Measurements from ENCODE around the gene RNF146.
"Not testable (repeated sequence)": the region's sequence is repeated elsewhere in the genome, so short reads cannot be mapped to it uniquely, and the experiment has no call there.

The RNF146 gene, protein sequence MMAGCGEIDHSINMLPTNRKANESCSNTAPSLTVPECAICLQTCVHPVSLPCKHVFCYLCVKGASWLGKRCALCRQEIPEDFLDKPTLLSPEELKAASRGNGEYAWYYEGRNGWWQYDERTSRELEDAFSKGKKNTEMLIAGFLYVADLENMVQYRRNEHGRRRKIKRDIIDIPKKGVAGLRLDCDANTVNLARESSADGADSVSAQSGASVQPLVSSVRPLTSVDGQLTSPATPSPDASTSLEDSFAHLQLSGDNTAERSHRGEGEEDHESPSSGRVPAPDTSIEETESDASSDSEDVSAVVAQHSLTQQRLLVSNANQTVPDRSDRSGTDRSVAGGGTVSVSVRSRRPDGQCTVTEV

GRCh38 chr6:127266178-127266891 lies at the start of gene RNF146:
Gene RNF146, plus strand, starts transcription at chr6:127266864. Its CDS starts 13,475 bp downstream, at chr6:127280339.
- peak; percentile 77 for DNase-seq (ENCODE audit: low read depth, low spot score)

DNA sequence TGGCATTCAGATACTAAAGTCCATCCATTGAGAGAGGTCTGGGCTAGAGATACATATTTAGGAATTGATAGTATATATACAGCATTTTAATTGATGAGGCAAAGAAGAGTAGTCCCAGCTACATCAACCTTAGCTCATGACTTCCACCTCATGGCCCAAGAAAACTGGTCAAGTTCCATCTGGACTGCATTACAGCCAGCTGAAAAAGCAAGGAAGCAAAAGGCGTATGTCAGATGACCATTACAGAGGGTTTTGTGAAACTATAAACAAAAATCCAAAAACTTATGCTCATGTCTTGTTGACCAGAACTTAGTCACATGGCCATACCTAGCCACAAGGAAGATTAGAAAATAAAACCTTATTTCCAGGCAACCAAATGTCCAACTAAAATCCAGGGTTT lies 46.8 kb upstream of the RNF146 start:
- no peak for DNase-seq (ENCODE audit: low read depth, low spot score)

DNA sequence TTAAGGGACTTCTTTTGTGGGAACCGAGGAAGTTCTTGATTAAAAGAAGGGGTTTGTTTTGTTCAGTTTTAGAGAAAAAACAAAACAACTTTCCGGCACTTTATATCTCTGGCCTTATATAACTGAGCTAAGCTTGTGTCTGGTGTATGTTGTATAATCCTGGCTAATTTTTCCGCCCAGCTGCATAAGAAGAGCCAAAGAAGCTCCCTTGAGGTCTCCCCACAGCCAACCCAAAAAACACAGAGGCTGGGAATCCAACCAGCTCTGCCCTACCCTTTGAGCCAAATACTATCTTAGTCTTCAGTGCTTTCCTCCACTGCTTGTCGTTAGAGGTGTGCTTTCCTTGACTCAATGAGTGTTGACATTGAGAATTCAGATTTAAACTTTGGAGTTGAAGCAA lies 45.5 kb upstream of the RNF146 start:
- DNase-seq (ENCODE audit: low read depth, low spot score): no peak

DNA sequence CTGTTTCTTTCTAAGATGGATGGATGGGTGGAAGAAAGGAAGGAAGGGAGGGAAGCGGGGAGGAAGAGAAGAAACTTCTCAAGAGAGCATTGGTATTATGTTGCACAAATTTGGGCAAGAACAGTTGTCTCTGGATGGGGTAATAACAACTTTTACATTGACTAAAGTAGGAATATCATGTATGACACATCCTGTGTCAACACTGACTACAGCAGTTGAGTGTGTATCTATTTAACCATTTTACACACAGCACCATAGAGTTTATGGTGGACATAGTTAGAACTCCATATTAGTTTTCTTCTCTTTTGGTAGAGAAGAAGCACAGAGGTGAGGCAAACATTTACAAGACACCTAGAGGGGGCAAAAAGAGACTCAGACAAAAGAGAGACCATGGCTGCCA lies 44.2 kb upstream of the RNF146 start:
- DNase-seq (ENCODE audit: low read depth, low spot score): no peak

DNA sequence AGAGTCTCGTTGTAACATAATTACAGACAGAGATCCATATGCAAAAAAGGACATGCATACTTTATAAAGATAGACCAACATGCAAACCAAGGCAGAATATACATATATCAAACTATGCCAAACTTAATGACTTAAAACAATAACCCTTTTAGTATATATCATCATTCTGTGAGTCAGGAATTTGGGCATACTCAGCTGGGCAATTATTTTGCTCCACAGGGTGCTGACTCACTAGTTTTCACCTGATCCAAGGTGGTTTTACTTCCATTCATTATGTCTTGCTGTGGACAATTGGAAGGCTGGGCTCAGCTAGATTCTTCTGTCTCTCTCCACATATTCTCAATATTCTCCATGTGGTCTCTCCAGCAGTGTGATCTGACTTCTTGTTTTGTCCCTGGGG lies 41.2 kb upstream of the RNF146 start:
- DNase-seq (ENCODE audit: low read depth, low spot score): no peak

DNA sequence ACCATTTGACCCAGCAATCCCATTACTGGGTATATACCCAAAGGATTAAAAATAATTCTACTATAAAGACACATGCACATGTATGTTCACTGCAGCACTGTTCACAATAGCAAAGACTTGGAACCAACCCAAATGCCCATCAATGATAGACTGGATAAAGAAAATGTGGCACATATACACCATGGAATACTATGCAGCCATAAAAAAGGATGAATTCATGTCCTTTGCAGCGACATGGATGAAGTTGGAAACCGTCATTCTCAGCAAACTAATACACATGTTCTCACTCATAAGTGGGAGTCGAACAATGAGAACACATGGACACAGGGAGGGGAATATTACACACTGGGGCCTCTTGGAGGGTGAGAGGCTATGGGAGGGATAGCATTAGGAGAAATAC lies 32.8 kb upstream of the RNF146 start:
- not testable (repeated sequence) for DNase-seq (ENCODE audit: low read depth, low spot score)

GRCh38 chr6:127243501-127243900 lies 23.2 kb upstream of the RNF146 start:
- no peak for DNase-seq (ENCODE audit: low read depth, low spot score)

DNA sequence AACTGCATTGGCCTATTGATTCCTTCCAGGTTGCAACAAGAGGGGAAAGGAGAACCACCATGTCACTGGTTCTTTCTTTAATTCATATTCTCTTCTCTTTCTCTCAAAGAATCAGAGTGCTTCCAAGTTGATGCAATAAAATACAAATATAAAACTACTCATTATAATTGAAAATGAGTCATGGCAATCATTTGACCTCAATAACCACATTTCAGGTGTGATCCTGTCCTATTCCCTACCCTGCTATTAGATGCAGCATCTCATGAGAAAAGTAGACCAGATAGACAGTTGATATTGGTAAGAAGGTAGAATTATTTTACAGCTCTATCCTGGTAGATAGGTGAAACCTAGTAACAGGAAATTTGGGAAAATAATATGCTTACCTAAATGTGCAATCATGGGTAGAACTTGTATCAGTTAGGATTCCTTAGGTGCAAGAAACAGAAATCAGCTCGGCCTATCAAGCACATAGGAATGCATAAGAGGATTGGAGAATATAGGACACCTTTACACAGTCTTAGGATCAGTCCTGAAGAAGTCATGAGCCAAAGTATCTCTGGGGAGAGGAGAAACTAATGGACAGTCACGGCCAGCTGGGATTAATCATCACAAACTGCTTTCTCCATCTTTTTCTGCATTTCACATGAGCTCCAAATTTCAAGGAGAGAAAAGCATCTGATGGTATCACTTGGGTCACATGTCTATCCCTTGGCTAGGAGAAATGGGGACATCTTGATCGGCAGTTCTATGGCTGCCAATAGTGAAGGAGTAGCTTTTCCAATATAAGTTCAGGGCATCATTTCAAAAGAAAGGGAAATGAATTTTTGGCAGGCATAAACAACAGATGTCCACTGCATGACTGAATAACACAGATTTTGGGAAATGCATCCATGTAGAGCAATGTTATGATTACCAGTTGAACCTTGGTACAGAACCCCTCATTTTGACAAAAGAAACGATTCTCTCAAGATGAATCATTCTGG lies 19.3 kb upstream of the RNF146 start:
- DNase-seq (ENCODE audit: low read depth, low spot score): no peak

DNA sequence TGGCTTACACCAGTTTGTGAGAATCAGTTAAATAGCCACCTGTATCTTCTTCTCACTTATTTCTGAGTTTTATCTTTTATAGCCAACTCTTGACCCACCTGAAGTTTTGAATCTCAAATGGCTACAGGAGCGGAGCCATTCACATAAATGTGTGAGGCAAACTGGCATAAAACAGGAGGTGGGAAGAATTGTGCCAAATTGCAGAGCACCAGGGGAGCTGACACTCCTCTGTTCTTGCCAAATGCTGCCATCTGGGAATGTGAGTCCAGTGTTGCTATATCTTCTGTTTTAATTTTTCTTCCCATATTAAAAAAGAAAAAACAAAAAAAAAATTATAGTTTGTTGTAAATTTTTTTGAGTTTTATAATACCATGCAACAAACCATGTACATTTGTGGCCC lies 17.0 kb upstream of the RNF146 start:
- no peak for DNase-seq (ENCODE audit: low read depth, low spot score)

DNA sequence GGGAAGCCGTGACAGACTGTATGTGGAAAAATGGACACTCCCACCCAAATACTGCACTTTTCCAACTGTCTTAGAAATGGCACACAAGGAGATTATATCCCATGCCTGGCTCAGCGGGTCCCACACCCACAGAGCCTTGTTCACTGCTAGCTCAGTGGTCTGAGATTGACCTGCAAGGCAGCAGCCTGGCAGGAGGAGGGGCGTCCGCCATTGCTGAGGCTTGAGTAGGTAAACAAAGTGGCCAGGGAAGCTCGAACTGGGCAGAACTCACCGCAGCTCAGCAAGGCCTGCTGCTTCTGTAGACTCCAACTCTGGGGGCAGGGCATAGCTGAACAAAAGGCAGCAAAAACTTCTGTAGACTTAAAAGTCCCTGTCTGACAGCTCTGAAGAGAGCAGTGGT lies 11.4 kb upstream of the RNF146 start:
- no peak for DNase-seq (ENCODE audit: low read depth, low spot score)

- no peak for DNase-seq (ENCODE audit: low read depth, low spot score)
These were observed 3.8 kb upstream of the RNF146 start for GRCh38 chr6:127262896-127263295.

DNA sequence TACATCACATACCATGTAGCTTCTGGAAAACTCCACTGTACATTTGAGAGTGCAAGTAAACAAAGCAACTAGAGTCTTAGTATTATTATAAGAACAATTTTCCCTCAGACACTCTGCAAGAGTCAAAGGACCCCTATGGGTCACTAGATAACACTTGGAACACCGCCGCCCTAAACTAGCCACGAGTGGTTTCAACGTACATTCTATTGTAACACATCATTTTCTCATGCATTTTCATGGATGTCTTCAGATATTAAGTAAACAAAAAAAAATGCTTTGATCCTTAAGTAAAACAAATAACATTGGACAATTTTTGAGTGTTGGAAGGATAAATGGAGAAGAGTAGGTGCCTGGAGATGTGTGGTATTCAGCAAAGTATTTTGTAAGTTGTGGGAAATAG lies 3.2 kb upstream of the RNF146 start:
- DNase-seq (ENCODE audit: low read depth, low spot score): no peak

GRCh38 chr6:127266892-127267645 lies 405 bp downstream of the RNF146 start:
- no peak for DNase-seq (ENCODE audit: low read depth, low spot score)

GRCh38 chr6:127267646-127268625 lies 1.3 kb downstream of the RNF146 start:
- no peak for DNase-seq (ENCODE audit: low read depth, low spot score)

- DNase-seq (ENCODE audit: low read depth, low spot score): no peak
These were observed 5.9 kb downstream of the RNF146 start for GRCh38 chr6:127272576-127272975.

DNA sequence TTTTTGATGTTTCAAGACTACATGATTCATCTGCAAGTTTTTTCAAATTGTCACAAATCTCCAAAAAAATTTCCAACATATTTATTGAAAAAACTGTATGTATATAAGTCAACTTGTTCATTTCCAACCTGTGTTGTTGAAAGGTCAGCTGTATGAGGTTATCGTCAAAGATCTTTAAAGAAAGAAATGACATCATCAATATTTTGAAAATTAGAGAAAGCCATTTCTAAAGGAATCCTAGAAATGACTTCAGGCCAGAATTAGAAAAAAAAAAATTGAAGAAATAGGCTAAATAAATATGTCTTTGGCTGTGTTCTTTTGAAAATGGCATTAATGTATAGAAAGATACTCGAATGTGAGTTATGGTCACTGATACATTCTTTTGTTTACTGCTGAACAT lies 6.8 kb downstream of the RNF146 start:
- DNase-seq (ENCODE audit: low read depth, low spot score): no peak

DNA sequence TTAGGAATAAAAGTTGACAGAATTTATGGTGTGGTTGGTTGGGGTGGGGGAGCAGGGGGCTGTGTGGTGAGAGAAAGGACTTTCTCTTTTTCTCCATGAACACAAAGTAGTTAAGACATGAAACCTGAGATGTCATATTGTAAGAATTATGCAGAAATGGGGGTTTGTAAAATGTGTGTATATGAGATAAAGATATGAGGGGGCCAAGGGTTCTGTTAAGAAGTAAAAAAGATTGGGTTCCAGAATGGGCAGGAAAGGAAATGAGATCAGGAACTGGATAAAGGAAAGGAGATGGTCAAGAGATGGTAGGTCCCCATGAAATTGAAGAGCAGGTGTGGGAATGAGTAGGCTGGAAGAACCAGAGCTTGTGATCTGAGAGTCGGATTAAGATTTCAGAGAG lies 9.7 kb downstream of the RNF146 start:
- no peak for DNase-seq (ENCODE audit: low read depth, low spot score)

- DNase-seq (ENCODE audit: low read depth, low spot score): no peak
These were observed 11.5 kb downstream of the RNF146 start for GRCh38 chr6:127277878-127278843.

GRCh38 chr6:127279815-127280214 lies 13.2 kb downstream of the RNF146 start:
- no peak for DNase-seq (ENCODE audit: low read depth, low spot score)

All from iPS DF 19.7 (cell line).